Hepatocyte (in vitro differentiated cells): ENCODE measurements around the gene EFL1. TPM values are rescaled to one million over a fixed set of nuclear protein-coding genes. Genes with fewer than 3 reads are reported as not detected.
"Not testable (repeated sequence)": the region's sequence is repeated elsewhere in the genome, so short reads cannot be mapped to it uniquely, and the experiment has no call there.

Experiments
- DNase-seq: peaks from one replicate; pipeline ENCODE4 v3.0.0-alpha.2; 2016; ENCODE audit warnings: low spot score
- H2AFZ ChIP-seq: fragments of 200-600 bp; sonication (generic); 2 replicates; pipeline ENCODE4 v1.6.0; 2016; ENCODE audit warnings: antibody characterized with exemption, mild to moderate bottlenecking
- H3K27ac ChIP-seq: fragments of 200-600 bp; sonication (generic); 2 replicates; pipeline ENCODE4 v1.5.1; 2016; ENCODE audit warnings: mild to moderate bottlenecking
- H3K27me3 ChIP-seq: fragments of 200-600 bp; sonication (generic); 2 replicates; pipeline ENCODE4 v1.6.1; 2016
- H3K36me3 ChIP-seq: fragments of 200-600 bp; sonication (generic); replicated peaks from 2 replicates; pipeline ENCODE4 v1.5.1; 2016; ENCODE audit warnings: low read depth; ENCODE audit not compliant: insufficient read depth
- H3K4me1 ChIP-seq: fragments of 200-600 bp; sonication (generic); 2 replicates; pipeline ENCODE4 v1.5.1; 2016; ENCODE audit warnings: mild to moderate bottlenecking, moderate library complexity; ENCODE audit not compliant: insufficient read depth
- H3K4me2 ChIP-seq: fragments of 200-600 bp; sonication (generic); 2 replicates; pipeline ENCODE4 v1.6.0; 2016
- H3K4me3 ChIP-seq: fragments of 200-600 bp; sonication (generic); 2 replicates; pipeline ENCODE4 v1.5.1; 2016; ENCODE audit warnings: mild to moderate bottlenecking
- H3K79me2 ChIP-seq: fragments of 200-600 bp; sonication (generic); 2 replicates; pipeline ENCODE4 v1.6.0; 2017; ENCODE audit warnings: mild to moderate bottlenecking
- H3K9me2 ChIP-seq: fragments of 200-600 bp; sonication (generic); replicated peaks from 2 replicates; pipeline ENCODE4 v1.6.0; 2017; ENCODE audit warnings: mild to moderate bottlenecking; ENCODE audit not compliant: insufficient read depth
- H3K9me3 ChIP-seq: fragments of 200-600 bp; sonication (generic); 2 replicates; pipeline ENCODE4 v1.5.1; 2016; ENCODE audit warnings: low read depth, mild to moderate bottlenecking
- H4K20me1 ChIP-seq: fragments of 200-600 bp; sonication (generic); 2 replicates; pipeline ENCODE4 v1.6.0; 2016; ENCODE audit warnings: mild to moderate bottlenecking; ENCODE audit not compliant: insufficient read depth, poor library complexity, severe bottlenecking
- CTCF ChIP-seq: fragments of 200-600 bp; sonication (generic); IDR thresholded peaks from 2 replicates; pipeline ENCODE4 v1.5.1; 2016; ENCODE audit warnings: antibody characterized with exemption, mild to moderate bottlenecking; ENCODE audit not compliant: poor library complexity
- EZH2 ChIP-seq: fragments of 200-600 bp; sonication (generic); IDR thresholded peaks from 2 replicates; pipeline ENCODE4 v1.6.1; 2016; ENCODE audit warnings: antibody characterized with exemption, mild to moderate bottlenecking, borderline replicate concordance
- EZH2phosphoT487 ChIP-seq: fragments of 200-600 bp; sonication (generic); IDR thresholded peaks from one replicate; pipeline ENCODE4 v1.6.1; 2018; ENCODE audit warnings: antibody characterized with exemption, mild to moderate bottlenecking, low read depth, moderate library complexity; ENCODE audit not compliant: unreplicated experiment, severe bottlenecking
- WGBS: methylation state at CpG from one replicate; pipeline ENCODE4 v1.1.6; 2016; ENCODE audit warnings: low lambda C conversion rate; ENCODE audit errors: missing lambda C conversion rate; 5-methylcytosine and 5-hydroxymethylcytosine counted together
- polyA plus RNA-seq: library from polyadenylated mRNA; unstranded; fragments of >200 nt; fragmentation: Nextera tagmentation; extraction: Ambion mirVana; gene quantifications from 2 replicates; pipeline ENCODE4 v1.2.1, GENCODE V29; 2016
- total RNA-seq: library from RNA; depleted of rRNA; stranded (reverse); fragments of >200 nt; gene quantifications from 2 replicates; pipeline ENCODE4 v1.2.3, GENCODE V29; 2014

EFL1 gene
- total and polyA plus RNA-seq, 2 experiments from 2014 or later = 11.6 to 19.0 TPM

- H3K4me2 ChIP-seq = no peak overlapping the region
- H3K27me3 ChIP-seq = no peaks in the 10 kb centered on the region
- H3K79me2 ChIP-seq = no peaks in the 10 kb centered on the region
- no peak overlapping the region for H2AFZ ChIP-seq
- H3K9me3 ChIP-seq = no peaks in the 10 kb centered on the region
- no peak overlapping the region for H3K27ac ChIP-seq
- no peaks in the 10 kb centered on the region for H3K4me1 ChIP-seq
- no peaks in the 10 kb centered on the region for H3K9me2 ChIP-seq
- H4K20me1 ChIP-seq = no peaks in the 10 kb centered on the region
- no peak overlapping the region for H3K4me3 ChIP-seq
- TF ChIP-seq CTCF (no peak), EZH2 (no peak), EZH2phosphoT487 (no peak)
- H3K36me3 ChIP-seq = no peaks in the 10 kb centered on the region
- 83% methylated on average over 12 of the region's 12 CpGs for WGBS
- DNase-seq = no peak
Measured at GRCh38 chr15:82303956-82304777, 41.6 kb upstream of the EFL1 start.

GRCh38 chr15:82301296-82302016 is 38.9 kb upstream of the EFL1 start:
- no peak overlapping the region for H3K4me2 ChIP-seq
- no peak overlapping the region for H3K27ac ChIP-seq
- no peaks in the 10 kb centered on the region for H3K79me2 ChIP-seq
- 82% methylated on average over 3 of the region's 3 CpGs for WGBS
- DNase-seq = no peak
- H3K4me3 ChIP-seq = no peak overlapping the region
- no peak overlapping the region for H2AFZ ChIP-seq
- H4K20me1 ChIP-seq = no peaks in the 10 kb centered on the region
- H3K4me1 ChIP-seq = no peaks in the 10 kb centered on the region
- H3K9me3 ChIP-seq = no peaks in the 10 kb centered on the region
- H3K27me3 ChIP-seq = no peaks in the 10 kb centered on the region
- TF ChIP-seq EZH2 (no peak), CTCF (no peak), EZH2phosphoT487 (no peak)
- no peaks in the 10 kb centered on the region for H3K9me2 ChIP-seq
- H3K36me3 ChIP-seq = no peaks in the 10 kb centered on the region

GRCh38 chr15:82300883-82301282 is 38.3 kb upstream of the EFL1 start:
- Histone ChIP-seq H3K27ac (no peak overlapping the region), H3K27me3 (no peaks in the 10 kb centered on the region), H3K36me3 (no peaks in the 10 kb centered on the region), H3K4me3 (no peak overlapping the region), H4K20me1 (no peaks in the 10 kb centered on the region), H3K9me3 (no peaks in the 10 kb centered on the region), H3K79me2 (no peaks in the 10 kb centered on the region), H3K4me1 (no peaks in the 10 kb centered on the region), H3K4me2 (no peak overlapping the region), H2AFZ (no peak overlapping the region), H3K9me2 (no peaks in the 10 kb centered on the region)
- WGBS = 92% methylated on average over 7 of the region's 7 CpGs
- TF ChIP-seq CTCF (no peak), EZH2phosphoT487 (no peak), EZH2 (no peak)
- no peak for DNase-seq

GRCh38 chr15:82300326-82300725 is 37.8 kb upstream of the EFL1 start:
- H3K27ac ChIP-seq, H3K79me2 ChIP-seq, H3K9me3 ChIP-seq, H3K36me3 ChIP-seq, H3K27me3 ChIP-seq, DNase-seq, H3K4me1 ChIP-seq, H3K4me2 ChIP-seq, H2AFZ ChIP-seq, H3K4me3 ChIP-seq, H3K9me2 ChIP-seq, H4K20me1 ChIP-seq: not testable (repeated sequence)
- 72% methylated on average over 6 of the region's 6 CpGs for WGBS

- 51% methylated on average over 3 of the region's 6 CpGs for WGBS
- not testable (repeated sequence) for H3K4me1 ChIP-seq, H3K4me3 ChIP-seq, H3K9me2 ChIP-seq, H3K36me3 ChIP-seq, H3K9me3 ChIP-seq, H4K20me1 ChIP-seq, H3K79me2 ChIP-seq, DNase-seq, H3K27me3 ChIP-seq, H3K4me2 ChIP-seq
- peak overlapping the region; percentile 57 for H3K27ac ChIP-seq
- peak overlapping the region; percentile 66 for H2AFZ ChIP-seq
Measured at GRCh38 chr15:82299511-82299914, 37.0 kb upstream of the EFL1 start.
